Measurements from ENCODE around the gene ERBB4. TPM values are rescaled to one million over a fixed set of nuclear protein-coding genes. Genes with fewer than 3 reads are reported as not detected.

Gene ERBB4
- polyA plus RNA-seq, 1 donor from 2014 or later, result not detected

DNA sequence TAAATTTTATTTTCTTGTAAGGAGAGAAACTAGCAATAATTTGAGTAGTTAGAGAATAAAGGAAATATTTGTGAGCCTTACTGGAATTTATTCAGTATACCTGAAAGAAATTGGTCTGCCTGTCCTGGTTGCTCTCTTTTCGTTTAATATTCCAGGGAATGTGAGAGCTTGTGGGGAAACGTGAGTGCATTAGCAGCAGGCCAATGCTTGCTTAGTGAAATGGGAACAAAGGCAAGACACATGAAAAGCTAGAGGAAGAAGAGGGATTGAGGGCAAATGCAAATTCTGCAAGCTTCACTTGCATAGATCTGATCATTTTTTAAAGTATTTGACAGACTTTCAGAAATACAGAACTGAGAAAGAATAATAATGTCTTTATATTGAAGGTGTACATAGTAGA, 111.0 kb downstream of the ERBB4 start:
- H3K36me3 Mint-ChIP-seq, result no peaks in the 10 kb centered on the region
- H3K4me3 Mint-ChIP-seq, result no peak overlapping the region
- H3K9me3 Mint-ChIP-seq, result peaks cover 1 to 4% (median 2%) of the 10 kb centered on the region in 3 donors
- no peak overlapping the region for H3K27ac Mint-ChIP-seq
- no peaks in the 10 kb centered on the region for H3K4me1 Mint-ChIP-seq
- no peaks in the 10 kb centered on the region for H3K27me3 Mint-ChIP-seq

DNA sequence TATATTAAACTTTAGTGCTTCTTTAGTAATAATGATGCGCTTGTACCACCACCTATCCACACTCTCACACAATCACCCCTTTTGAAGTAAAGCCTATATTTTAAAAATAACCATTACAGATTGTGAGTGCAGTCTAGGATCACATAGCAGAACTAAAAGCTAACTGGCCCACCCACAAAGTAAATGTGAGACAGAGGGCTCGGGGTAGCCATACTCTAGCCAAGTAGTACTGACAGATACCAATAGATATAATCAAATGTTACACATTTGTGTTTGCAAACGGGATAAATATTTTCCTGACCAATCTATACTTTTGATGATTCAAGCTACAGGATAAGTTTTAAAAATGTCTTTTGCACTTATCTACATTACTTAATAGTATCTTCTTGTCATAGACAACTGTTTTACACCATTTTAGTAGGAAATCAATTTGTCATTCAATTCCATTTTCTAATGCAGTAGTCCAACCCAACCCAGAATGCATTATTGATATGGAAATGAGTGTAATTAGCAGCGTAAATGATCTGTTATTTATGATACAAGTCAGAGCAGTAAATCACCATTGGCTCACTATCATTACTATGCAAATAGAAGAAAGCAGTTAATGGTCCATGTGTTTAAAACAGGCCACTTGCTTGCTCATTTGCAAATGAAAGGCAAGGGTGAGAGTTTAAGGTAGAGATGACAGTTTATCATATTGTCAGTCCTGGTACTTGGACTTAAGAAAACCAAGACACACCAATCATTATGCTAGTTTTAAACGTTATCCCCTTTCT, 111.8 kb downstream of the ERBB4 start:
- peaks cover 1 to 4% (median 2%) of the 10 kb centered on the region in 3 donors for H3K9me3 Mint-ChIP-seq
- H3K27ac Mint-ChIP-seq, result no peak overlapping the region
- H3K36me3 Mint-ChIP-seq, result no peaks in the 10 kb centered on the region
- no peaks in the 10 kb centered on the region for H3K27me3 Mint-ChIP-seq
- H3K4me3 Mint-ChIP-seq, result no peak overlapping the region
- H3K4me1 Mint-ChIP-seq, result no peaks in the 10 kb centered on the region

DNA sequence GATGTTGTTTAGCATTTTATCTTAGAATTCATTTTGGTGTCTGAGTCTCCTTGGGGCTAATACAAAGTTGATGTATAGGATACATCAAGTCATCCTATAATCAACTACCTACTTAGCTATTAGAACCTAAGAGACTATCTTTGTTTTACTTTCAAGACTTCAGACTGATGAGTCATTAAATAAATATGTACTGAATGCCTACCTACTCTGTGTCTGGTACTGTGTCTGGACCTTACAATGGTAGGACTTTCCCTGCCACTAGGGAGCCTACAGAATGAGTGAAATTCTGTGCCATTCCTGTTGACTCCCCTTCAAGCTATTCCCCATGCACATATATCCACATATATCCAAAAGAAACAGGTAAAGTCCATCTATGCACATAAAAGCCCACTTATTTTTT, 114.5 kb downstream of the ERBB4 start:
- no peaks in the 10 kb centered on the region for H3K27me3 Mint-ChIP-seq
- H3K36me3 Mint-ChIP-seq, result no peaks in the 10 kb centered on the region
- H3K9me3 Mint-ChIP-seq, result peaks cover 1 to 4% (median 2%) of the 10 kb centered on the region in 3 donors
- no peaks in the 10 kb centered on the region for H3K4me1 Mint-ChIP-seq
- H3K27ac Mint-ChIP-seq, result no peak overlapping the region
- no peak overlapping the region for H3K4me3 Mint-ChIP-seq

DNA sequence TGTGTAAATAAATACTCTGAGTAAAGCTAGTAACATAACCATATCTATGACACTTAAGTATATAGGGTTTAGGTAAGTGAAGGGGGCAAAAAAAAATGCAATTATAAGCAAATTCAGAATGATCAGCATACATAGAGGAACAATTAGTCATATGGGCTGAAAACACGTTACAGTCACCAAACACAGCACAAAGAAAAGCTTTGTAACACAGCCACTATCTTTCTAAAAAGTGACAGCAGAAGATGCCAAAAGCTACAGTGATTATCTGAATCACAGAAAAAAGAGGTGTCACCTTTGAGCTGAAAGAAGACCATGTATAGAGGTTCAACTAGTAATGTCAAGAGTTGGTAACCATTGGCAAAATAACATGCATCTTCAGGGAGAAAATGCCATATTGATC, 115.5 kb downstream of the ERBB4 start:
- H3K4me1 Mint-ChIP-seq, result no peaks in the 10 kb centered on the region

DNA sequence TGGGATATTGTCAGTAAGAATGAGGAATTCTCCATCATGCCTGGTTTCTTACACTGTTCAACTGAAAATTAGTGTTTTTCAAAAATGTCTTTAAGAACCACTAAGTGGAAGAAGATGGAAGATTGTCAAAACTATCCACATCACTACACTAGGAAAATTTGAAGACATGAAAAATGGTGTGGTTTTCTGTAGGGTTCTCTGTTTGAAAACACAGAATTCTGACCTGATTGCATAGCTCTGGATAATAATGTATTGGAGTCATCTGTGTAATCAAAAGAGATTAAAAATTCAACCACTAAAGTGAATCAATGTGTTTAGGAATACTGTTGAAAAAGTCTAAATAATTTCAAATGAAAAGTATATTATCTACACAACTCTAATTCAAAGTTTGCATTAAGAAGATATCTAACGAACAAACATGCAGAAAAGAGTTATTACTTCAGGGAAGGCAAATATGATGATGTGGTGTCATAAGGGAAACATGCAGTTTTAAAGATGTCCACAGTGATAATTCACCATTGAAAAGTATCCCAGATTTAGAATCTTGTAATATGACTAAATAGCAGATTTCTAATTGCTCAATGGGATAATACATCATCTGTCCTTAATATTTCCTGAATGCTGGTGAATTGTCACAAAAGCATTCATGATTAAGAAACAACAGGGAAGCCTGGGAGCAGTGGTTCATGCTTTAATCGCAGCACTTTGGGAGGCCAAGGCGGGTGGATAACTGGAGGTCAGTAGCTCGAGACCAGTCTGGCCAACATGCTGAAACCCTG, 116.9 kb downstream of the ERBB4 start:
- Mint-ChIP-seq H3K4me3 (no peak overlapping the region), H3K27me3 (no peaks in the 10 kb centered on the region), H3K4me1 (no peaks in the 10 kb centered on the region), H3K36me3 (no peaks in the 10 kb centered on the region), H3K27ac (no peak overlapping the region), H3K9me3 (peaks cover 1 to 4% (median 2%) of the 10 kb centered on the region in 3 donors)

More for the DNA sequence above, 115.5 kb downstream of the ERBB4 start:
- H3K4me3 Mint-ChIP-seq, result no peak overlapping the region
- H3K9me3 Mint-ChIP-seq, result peaks cover 1 to 4% (median 2%) of the 10 kb centered on the region in 3 donors
- H3K27me3 Mint-ChIP-seq, result no peaks in the 10 kb centered on the region
- H3K36me3 Mint-ChIP-seq, result no peaks in the 10 kb centered on the region
- no peak overlapping the region for H3K27ac Mint-ChIP-seq

DNA sequence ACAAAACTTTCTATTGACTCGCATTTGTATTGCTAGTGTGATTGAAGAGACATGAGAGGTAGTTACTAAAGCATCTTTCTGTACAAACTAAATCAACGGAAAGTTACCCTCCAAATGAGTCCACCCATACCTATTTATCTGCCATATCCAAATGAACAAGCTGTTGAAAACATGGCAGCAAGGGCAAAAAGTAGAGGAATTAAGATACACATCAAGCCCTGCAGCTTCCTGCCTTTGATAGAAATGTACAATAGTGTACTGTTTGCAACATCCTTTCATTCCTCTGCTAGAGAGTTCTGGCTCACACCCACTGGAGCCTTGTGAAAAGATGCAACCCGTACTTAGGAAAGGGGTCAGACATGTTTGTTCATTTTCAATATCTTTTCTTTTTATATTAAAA, 122.5 kb downstream of the ERBB4 start:
- Mint-ChIP-seq H3K4me3 (no peak overlapping the region), H3K27me3 (no peaks in the 10 kb centered on the region)

DNA sequence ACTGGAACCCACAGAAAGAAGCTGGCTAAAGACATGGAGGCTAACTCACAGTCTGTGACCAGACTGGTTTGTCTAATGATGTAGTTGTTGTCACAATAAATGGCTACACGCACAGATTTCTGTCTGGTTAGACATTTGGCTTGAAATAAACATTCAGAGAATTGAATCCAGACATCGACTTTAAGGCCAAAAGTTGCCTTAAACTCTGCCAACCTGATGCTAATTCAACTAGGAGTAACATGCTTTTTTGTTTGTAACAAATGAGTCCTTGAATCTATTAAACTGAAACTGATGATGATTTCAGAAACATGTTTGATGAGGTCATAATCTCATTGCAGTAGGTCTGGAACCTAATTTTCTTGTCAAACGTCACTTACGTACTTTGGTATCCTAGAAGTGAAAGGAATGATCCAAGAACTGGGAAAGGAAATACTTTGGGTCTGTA, 123.8 kb downstream of the ERBB4 start:
- no peak overlapping the region for H3K27ac Mint-ChIP-seq
- H3K27me3 Mint-ChIP-seq, result no peaks in the 10 kb centered on the region
- H3K36me3 Mint-ChIP-seq, result no peaks in the 10 kb centered on the region
- no peaks in the 10 kb centered on the region for H3K9me3 Mint-ChIP-seq
- no peak overlapping the region for H3K4me3 Mint-ChIP-seq
- no peaks in the 10 kb centered on the region for H3K4me1 Mint-ChIP-seq

More for the DNA sequence above, 122.5 kb downstream of the ERBB4 start:
- H3K27ac Mint-ChIP-seq, result no peak overlapping the region
- H3K4me1 Mint-ChIP-seq, result no peaks in the 10 kb centered on the region
- no peaks in the 10 kb centered on the region for H3K9me3 Mint-ChIP-seq
- no peaks in the 10 kb centered on the region for H3K36me3 Mint-ChIP-seq

DNA sequence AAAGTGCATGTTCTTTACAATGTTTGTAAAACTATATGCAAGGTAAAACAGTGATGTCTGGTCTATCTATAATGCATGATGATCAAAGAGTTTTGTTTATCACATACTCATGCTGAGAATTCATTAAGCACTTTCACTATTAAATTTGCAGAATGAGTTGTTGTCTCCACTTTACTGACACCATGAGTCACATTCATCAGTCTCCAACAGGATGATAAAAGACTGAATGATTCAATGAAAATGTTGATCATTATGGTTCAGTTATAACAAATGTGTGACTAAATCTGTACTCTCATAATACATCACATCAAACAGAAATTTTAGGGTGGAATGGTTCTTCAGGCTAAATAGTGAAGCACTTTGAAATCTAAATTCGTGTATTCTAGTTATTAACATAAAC, 129.0 kb downstream of the ERBB4 start:
- Mint-ChIP-seq H3K36me3 (no peaks in the 10 kb centered on the region), H3K27ac (no peak overlapping the region), H3K4me1 (no peaks in the 10 kb centered on the region), H3K27me3 (no peaks in the 10 kb centered on the region), H3K4me3 (no peak overlapping the region), H3K9me3 (peaks cover 3 to 4% (median 4%) of the 10 kb centered on the region in 3 donors)

DNA sequence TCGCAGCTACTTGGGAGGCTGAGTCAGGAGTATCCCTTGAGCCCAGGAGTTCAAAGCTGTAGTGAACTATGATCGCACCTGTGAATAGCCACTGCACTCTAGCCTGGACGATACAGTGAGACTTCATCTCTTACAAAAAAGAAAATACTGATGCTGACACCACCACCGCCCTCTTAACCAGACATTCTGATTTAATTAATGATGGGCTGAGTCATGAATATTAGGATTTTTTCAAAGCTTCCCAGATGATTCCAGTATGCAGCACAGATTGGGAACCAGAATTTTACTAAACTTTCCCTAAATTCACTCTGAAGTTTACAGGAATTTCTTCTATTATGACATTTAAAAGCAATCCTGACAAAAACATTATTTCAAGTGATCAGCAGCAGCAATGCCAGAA, 130.1 kb downstream of the ERBB4 start:
- no peak overlapping the region for H3K4me3 Mint-ChIP-seq
- H3K36me3 Mint-ChIP-seq, result no peaks in the 10 kb centered on the region
- no peak overlapping the region for H3K27ac Mint-ChIP-seq
- peaks cover 3 to 4% (median 4%) of the 10 kb centered on the region in 3 donors for H3K9me3 Mint-ChIP-seq
- no peaks in the 10 kb centered on the region for H3K27me3 Mint-ChIP-seq
- no peaks in the 10 kb centered on the region for H3K4me1 Mint-ChIP-seq

DNA sequence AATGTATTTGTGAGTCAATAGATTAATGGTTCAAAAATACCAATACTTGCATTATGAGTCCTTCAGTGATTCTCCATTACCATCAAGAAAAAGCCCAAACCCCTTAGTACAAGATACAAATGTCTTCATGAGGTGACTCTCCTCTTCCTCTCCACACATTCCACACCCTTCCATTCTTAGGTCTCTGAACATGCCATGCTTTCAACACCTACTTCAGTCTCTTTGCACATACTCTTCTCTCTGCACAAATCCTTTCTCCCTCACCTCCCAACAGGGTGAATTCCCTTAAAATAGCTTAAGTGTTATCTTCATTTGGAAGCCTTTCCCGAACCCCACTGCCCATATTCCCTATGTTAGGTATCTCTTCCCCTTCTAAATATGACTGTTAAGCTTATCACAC, 131.9 kb downstream of the ERBB4 start:
- H3K27ac Mint-ChIP-seq, result no peak overlapping the region
- no peak overlapping the region for H3K4me3 Mint-ChIP-seq
- H3K9me3 Mint-ChIP-seq, result peaks cover 3 to 4% (median 4%) of the 10 kb centered on the region in 3 donors
- H3K4me1 Mint-ChIP-seq, result no peaks in the 10 kb centered on the region
- no peaks in the 10 kb centered on the region for H3K36me3 Mint-ChIP-seq
- no peaks in the 10 kb centered on the region for H3K27me3 Mint-ChIP-seq

DNA sequence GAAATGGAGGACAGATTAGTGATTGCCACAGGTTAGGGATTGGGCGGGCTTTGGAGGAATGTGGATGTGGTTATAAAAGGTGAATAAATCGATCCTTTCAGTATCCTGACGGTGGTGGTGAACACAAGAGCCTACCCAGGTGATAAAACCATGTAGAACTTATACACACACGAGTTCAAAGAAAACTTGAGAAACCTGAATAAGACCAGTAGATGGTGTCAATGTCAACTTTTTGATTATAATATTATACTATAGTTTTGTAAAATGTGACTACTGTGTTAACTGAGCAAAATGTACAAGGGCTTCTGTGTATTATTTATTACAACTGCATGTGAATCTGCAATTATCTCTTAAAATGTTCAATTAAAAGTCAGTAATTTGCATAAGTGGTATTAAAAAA, 136.3 kb downstream of the ERBB4 start:
- Mint-ChIP-seq H3K4me3 (no peak overlapping the region), H3K27me3 (no peaks in the 10 kb centered on the region), H3K4me1 (no peaks in the 10 kb centered on the region), H3K9me3 (peaks cover 3 to 4% (median 4%) of the 10 kb centered on the region in 3 donors), H3K36me3 (no peaks in the 10 kb centered on the region), H3K27ac (no peak overlapping the region)

DNA sequence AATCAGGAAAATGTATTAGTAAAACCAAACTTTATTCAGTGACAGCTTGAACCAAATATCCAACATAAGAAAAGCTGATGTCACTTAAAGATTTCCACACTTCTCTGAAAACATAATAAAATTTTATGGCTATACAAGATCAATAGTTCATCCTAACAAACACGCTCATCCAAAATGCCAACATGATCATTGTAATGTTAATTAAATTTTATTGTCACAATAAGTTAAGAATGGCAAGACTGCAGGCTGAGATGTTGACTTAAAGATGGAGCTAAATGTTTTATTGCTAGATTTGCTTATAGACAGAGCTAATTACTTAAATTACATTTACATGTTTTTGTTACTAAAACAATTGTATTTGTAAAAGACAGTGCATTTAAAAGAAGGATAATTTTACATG, 140.3 kb downstream of the ERBB4 start:
- H3K27ac Mint-ChIP-seq, result no peak overlapping the region

DNA sequence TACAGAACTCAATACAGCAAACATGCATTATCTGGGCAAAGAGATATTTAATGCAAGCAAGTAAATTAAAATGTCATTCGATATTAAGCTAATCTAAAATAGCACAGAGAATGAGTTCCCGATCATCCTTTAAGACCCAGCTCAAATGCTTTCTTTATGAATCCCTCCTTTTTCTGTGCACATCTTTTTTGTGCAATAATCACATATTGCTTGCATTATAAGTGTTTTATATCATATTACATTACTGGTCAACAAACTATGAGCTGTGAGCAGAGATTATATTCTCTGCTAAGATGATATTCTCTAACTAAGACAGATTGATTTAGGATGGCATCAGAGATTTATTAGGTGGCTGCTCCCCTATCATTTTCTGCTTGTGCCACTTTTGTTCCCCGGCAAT, 146.1 kb downstream of the ERBB4 start:
- Mint-ChIP-seq H3K27me3 (no peaks in the 10 kb centered on the region), H3K36me3 (no peaks in the 10 kb centered on the region), H3K27ac (no peak overlapping the region), H3K9me3 (no peaks in the 10 kb centered on the region), H3K4me1 (peaks cover 0 to 1% (median 0%) of the 10 kb centered on the region in 3 donors), H3K4me3 (no peak overlapping the region)

More for the DNA sequence above, 140.3 kb downstream of the ERBB4 start:
- no peaks in the 10 kb centered on the region for H3K36me3 Mint-ChIP-seq
- peaks cover 0 to 1% (median 0%) of the 10 kb centered on the region in 3 donors for H3K4me1 Mint-ChIP-seq
- H3K4me3 Mint-ChIP-seq, result no peak overlapping the region
- no peaks in the 10 kb centered on the region for H3K27me3 Mint-ChIP-seq
- H3K9me3 Mint-ChIP-seq, result no peaks in the 10 kb centered on the region

DNA sequence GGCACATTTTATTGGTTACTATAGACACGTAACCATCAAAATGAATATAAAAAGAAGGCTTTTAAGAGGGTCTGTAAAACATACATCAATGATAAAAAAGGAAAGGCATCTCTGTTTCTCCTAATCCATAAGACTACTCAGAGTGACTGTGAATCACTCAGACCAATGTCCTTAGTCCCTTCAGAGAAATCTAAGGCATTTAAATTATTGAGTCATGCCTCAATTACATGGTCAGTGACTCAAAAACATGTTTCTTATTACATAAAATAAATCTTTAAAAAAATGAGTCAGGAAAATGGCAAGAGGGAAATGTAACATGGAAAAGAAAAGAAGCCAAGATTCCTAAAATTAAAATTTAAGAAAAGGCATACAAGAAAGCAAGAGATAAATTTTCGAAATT, 146.6 kb downstream of the ERBB4 start:
- Mint-ChIP-seq H3K27me3 (no peaks in the 10 kb centered on the region), H3K4me1 (peaks cover 0 to 1% (median 0%) of the 10 kb centered on the region in 3 donors), H3K9me3 (no peaks in the 10 kb centered on the region), H3K36me3 (no peaks in the 10 kb centered on the region), H3K4me3 (no peak overlapping the region), H3K27ac (no peak overlapping the region)

DNA sequence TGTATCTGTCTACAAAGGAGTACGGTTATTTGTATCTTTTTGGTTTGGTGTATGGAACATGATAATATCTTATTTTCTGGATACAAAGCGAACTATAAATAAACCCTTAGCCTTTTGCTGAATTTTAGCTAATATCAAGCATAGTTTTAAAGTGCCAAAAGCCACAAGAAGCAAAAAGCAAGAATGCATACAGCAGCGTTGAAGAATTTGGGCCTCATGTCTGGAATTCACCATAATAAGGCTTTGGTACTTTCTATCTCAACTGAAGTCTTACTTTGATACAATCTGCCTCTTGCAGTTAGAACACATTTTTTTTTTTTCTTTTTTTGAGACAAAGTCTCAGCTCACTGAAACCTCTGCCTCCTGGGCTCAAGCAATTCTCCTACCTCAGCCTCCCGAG, 151.5 kb downstream of the ERBB4 start:
- Mint-ChIP-seq H3K9me3 (no peaks in the 10 kb centered on the region), H3K27me3 (no peaks in the 10 kb centered on the region), H3K27ac (no peak overlapping the region), H3K4me1 (no peaks in the 10 kb centered on the region), H3K4me3 (no peak overlapping the region), H3K36me3 (no peaks in the 10 kb centered on the region)

All from IgD-negative memory B cell (primary cell).